HG03558 (cell line): Measurements from ENCODE around the gene POLD1.

Experiments
- ATAC-seq: cut with Tn5 transposase; IDR thresholded peaks from one replicate; pipeline ENCODE4 v1.9.1; 2021; ENCODE audit warnings: moderate number of reproducible peaks; ENCODE audit not compliant: unreplicated experiment; ENCODE audit errors: extremely low read depth

POLD1 gene

DNA sequence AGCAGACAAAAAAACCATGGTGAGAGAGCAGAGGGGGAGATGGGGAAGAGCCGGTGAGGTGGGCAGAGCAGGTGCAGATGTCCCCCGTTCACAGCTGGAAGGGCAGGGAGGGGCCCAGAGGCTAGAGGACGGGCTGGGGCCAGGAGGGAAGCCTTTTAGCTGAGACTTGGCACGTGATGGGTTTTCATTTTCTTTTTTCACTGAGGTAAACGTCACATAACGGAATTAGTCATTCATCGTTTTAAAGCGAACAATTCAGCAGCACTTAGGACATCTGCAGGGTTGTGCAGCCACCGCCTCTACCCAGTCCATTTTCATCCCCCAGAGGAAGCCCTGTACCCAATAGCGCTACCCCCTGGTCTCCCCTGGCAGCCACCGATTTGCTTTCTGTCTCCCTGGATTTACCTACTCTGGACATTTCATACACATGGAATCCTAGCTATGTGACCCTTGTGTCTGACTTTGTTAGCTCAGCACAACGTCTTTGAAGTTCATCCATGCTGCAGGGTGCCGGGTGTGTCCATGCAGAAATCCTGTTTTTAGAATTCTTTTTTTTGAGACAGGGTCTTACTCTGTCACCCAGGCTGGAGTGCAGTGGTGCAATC, 76.1 kb downstream of the POLD1 start:
- ATAC-seq, result no peak

DNA sequence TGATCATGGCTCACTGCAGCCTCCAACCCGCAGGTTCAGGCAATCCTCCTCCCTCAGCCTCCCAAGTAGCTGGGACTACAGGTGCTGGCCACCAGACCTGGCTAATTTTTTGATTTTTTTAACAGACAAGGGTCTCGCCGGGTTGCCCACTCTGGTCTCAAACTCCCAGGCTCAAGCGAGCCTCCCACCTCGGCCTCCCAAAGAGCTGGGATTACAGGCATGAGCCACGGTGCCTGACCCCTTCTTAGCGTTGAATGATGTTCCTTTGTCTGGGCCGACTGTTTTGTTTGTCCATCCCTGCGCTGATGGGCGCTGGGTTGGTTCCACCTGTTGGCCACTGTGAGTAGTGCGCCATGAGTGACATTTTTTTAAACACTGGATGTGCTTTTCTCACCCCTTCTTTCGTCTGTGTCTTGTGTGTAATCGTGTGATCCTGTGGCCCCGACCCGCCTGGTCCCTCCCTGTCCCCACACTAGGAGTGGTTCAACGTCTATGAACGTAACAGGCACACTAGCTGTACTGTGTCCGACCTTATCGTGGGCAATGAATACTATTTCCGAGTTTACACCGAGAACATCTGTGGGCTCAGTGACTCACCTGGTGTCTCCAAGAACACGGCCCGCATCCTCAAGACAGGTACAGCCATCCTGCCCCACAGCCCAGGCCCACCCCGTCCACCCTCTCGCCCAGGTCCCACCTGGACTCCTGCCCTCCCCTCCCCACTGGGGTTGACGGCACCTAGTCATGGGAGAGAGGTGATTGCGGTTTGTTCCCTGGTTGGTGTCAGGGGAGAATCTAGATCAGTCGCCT, 77.1 kb downstream of the POLD1 start:
- no peak for ATAC-seq

GRCh38 chr19:50462970-50463369, 78.8 kb downstream of the POLD1 start:
- ATAC-seq, result no peak

DNA sequence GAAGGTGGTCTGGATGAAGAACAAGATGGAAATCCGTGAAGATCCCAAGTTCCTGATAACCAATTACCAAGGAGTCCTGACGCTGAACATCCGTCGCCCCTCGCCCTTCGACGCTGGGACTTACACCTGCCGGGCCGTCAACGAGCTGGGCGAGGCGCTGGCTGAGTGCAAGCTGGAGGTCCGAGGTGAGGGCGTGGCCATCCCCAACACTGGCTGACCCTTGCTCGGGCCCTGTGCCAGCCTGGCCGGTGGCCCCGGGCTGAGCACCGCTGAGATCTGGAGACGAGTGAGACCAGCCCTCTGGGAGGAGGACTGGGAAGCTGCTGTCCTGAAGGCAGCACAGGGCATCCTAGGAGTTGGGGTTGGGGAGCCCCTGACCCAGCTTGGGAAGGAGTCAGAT, 80.2 kb downstream of the POLD1 start:
- no peak for ATAC-seq

DNA sequence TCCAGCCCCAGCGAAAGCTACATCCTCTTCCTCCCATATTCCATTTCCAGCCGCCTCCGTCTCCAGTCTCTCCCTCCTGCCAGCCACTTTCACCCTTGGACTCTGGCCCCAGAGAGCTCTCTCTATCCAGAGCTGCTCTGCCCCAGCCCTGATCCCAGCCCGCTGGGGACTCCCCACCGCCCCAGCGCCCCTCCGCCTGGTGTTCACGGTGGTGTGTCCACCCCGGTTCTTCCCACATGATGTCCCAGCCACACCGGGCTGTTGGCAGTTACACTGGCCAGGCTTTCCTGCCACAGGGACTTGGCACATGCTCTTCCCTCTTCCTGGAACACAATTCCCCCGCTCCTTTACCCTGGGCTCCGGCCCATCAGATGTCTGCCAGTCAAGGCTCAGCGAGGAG, 80.9 kb downstream of the POLD1 start:
- ATAC-seq, result no peak

DNA sequence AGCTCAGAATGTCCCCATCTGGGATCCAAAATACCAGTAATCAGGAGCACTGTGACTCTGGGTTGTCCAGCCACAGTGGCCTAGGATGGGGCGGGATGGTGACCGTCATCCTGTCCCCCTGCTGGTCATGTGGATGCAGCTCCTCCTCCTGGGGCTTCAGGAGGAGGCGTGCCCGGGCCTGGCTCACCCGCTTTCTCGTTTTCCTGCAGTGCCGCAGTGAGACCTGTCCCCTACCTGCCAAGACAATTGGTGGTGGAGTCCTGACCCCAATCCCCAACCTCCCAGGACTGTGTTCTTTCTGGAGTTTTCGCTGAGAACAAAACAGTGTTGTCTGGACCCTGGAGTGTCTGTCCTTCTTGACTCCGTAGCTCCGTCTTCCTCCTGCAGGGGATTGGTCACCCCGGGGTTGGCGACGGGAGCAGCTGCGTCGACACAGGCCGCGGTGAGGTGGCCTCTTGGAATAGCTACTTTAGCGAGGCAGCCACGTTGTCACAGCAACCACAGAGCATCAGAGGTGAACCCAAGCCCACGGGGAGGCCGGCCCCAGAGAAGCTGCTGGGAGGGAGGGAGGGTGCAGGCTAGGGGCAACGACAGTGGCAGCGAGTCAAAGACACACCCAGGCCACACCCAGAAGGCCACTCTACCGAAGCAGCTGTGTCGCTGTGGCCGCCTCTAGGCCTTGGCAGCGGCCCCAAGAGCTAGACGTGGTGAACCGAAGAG, 82.0 kb downstream of the POLD1 start:
- ATAC-seq, result no peak

DNA sequence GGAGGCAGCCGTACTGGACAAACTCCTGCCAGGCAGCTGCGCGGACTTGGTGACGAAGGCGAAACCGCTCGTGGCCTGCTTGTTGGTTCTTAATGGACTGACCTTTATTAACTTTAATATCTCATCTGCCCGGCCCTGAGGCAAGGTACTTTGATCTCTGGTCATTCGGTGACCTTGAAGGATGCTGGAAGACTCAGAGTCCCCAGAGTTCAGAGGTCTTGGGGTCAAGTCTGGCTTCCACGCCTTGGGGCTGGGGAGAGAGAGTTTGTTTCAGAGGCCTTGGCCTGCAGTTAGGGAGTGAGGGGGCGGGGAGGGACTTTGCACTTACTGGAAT, 82.5 kb downstream of the POLD1 start:
- ATAC-seq, result no peak

GRCh38 chr19:50467566-50467965, 83.4 kb downstream of the POLD1 start:
- no peak for ATAC-seq
